GM12865 (cell line): ENCODE results near the gene RNF19B.

Source experiments
- DNase-seq: peaks from one replicate; pipeline ENCODE4 v3.0.0; 2010; ENCODE audit warnings: low read depth
- H3K4me3 ChIP-seq: 2 replicates; pipeline ENCODE4 v1.5.1; 2011; ENCODE audit warnings: mild to moderate bottlenecking, low read depth, low read length, control low read depth
- TF ChIP-seq, protein P1 (sequence below): IDR thresholded peaks from 2 replicates; pipeline ENCODE4 v1.5.1; 2011; ENCODE audit warnings: low read length, control low read depth, low read depth, inconsistent platforms; ENCODE audit not compliant: insufficient read depth; ENCODE audit errors: missing control alignments

RNF19B gene

DNA sequence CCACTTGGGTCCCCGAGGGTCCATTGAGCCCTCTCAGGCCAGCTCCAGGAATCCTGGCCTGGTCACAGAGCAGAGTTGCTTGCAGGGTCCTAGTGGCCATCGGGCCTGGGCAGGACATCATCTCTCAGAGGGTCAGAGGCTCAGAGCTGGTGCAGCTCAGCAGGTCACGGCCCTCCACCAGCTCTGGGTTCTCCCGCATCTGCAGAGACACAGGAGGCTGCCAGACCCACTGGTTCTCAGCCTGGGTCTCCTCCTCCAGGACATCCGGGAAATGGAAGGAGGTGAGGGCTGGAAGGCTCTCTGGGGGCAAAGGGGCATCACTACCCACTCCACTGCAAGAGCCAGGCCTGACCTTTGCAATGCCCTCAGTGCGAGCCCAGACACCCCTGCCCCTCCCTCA, 69.9 kb downstream of the RNF19B start:
- TF ChIP-seq, protein P1, sequence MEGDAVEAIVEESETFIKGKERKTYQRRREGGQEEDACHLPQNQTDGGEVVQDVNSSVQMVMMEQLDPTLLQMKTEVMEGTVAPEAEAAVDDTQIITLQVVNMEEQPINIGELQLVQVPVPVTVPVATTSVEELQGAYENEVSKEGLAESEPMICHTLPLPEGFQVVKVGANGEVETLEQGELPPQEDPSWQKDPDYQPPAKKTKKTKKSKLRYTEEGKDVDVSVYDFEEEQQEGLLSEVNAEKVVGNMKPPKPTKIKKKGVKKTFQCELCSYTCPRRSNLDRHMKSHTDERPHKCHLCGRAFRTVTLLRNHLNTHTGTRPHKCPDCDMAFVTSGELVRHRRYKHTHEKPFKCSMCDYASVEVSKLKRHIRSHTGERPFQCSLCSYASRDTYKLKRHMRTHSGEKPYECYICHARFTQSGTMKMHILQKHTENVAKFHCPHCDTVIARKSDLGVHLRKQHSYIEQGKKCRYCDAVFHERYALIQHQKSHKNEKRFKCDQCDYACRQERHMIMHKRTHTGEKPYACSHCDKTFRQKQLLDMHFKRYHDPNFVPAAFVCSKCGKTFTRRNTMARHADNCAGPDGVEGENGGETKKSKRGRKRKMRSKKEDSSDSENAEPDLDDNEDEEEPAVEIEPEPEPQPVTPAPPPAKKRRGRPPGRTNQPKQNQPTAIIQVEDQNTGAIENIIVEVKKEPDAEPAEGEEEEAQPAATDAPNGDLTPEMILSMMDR: no peak
- no peak for DNase-seq
- H3K4me3 ChIP-seq: no peak overlapping the region

DNA sequence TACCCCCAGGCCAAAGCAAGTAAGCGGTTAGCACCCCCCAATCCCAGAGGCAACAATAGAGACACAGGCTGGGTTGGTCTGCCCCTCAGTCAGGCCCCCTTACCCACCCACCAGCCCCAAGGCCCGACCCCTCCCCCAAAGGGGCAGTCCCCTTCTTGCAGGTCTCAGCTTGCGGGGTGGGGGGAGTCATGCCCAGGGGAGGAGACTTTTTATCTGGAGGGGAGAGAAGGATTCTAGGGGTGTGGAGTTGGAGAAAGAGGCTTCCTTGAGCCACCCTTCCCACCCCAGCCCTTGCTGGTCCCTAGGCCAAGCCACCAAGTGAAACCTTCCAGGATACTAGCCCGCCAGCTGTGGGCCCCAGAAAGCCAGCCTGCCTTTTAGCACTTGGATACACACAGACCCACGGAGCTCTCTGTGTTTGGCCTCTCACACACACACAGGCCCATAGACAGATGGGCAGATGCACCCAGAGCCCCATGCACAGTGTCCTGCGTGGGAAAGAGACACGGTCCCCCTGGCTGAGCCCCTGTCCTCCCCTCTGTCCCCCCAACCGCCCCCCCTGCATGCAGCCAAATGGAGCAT, 70.5 kb downstream of the RNF19B start:
- TF ChIP-seq, protein P1: no peak

DNA sequence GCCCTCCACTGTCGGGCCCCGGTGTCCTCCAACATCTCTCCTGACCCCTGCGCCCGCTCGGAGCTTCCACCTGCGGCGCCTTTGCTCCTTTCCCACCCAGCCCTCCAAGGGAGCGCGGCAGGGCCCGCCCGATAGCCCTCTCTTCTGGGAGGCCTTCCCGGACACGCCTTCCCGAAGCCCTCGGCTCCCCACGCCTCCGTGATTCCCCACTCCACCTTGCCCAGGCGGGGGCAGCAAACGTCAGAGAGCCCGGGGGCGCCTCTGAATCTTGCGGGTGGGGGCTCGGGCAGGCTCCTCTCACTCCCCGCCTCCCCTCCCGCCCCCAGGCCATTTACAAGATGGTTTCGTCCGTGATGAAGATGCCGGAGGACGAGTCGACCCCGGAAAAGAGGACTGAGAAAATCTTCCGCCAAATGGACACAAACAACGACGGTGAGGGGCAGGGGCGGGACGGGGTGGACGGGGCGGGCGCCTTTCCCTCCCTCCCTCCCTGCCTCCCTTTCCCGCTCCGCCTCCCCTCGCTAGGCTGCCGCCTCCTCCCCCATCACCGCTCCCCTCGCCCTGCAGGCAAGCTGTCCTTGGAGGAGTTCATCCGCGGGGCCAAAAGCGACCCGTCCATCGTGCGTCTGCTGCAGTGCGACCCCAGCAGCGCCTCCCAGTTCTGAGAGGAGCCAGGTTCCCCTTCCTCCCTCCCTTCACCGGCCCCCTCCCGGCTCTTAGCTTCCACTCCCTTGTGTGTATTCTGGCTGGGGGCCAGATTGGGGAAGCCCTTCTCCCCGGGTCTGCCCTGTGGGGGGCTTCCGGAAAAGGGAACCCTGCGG, 71.2 kb downstream of the RNF19B start:
- TF ChIP-seq, protein P1: no peak
- no peak for DNase-seq
- no peak overlapping the region; the same call in 1 of the 2 replicates for H3K4me3 ChIP-seq

More for the DNA sequence above, 70.5 kb downstream of the RNF19B start:
- no peak for DNase-seq
- H3K4me3 ChIP-seq: no peak overlapping the region

DNA sequence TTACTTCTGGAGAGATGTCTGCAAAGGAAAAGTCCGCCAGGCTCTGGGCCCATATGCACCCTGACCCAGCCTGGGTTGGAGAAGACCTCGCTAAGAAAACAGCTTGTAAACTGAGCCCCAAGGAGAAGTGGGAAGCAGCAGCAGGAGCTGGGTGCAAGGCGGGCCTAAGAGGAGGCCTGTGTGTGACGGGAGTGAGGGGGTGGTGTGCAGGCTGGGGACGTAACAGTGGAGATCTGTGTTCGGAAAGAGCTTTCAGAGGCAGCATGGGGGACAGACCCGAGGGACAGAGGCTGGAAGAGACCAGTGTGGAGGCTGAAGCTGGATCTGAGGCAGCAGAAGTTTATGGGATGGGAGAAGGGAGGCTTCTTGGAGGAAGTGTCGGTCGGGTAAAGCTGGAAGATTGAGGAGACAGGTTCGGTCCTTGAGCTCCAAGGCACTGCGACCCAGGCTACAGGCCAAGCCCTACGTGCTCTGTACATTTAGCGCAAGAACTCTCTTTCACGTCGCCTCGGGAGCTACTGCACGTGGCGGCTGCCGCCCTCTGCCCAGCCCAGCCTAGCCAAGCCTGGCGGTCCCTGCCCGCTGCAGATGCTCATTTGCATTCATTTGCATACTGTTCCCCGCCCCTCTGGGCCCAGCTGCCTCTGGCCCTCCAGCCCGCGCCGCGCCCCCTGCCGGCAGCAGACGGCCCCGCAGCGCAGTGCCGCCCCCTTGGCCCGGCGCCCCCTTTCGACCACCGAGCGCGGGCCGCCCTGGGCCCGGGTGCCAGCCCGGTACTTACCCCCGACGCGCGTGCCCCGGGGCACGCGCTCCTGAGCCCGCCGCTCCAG, 72.0 kb downstream of the RNF19B start:
- H3K4me3 ChIP-seq: no peak overlapping the region
- DNase-seq: peak; percentile 41
- TF ChIP-seq, protein P1: peak; percentile 55

DNA sequence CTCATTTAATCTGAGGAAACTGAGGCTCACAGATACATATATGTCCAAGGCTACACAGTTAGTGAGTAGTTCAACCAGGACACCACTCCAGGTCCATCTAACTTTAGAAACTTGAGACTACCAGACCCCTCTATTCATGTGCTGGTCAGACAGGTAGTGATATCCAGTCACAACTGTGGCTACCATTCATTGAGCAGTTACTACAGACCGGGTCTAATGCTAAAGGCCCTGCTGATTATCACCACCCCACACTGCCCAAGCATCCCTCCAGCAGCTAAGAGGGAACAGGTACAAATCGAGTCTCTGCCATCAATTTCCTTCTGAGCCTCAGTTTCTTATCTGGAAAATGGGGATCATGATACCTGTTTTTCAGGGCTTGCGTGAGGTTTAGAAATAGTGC, 73.0 kb downstream of the RNF19B start:
- DNase-seq: no peak
- TF ChIP-seq, protein P1: no peak
- no peak overlapping the region for H3K4me3 ChIP-seq

DNA sequence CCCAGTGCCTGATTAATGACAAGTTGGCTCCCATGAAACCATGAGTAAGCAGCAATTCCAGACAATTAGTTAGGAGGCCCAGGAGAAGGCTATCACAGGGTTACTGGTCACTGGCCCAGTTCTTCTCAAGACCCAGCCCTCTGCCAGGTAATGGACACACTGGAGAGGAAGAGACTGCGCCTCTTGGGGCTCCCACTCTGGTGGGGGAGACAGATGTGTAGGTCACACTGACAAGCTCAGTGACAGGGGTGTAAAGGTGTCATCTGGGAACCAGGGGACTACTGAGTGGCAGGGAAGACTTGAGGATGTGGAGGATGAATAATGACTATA, 73.4 kb downstream of the RNF19B start:
- no peak overlapping the region for H3K4me3 ChIP-seq
- TF ChIP-seq, protein P1: no peak
- DNase-seq: no peak
